Measurements from ENCODE around the gene MUC4. TPM values are rescaled to one million over a fixed set of nuclear protein-coding genes. Genes with fewer than 3 reads are reported as not detected.

Gene MUC4, protein sequence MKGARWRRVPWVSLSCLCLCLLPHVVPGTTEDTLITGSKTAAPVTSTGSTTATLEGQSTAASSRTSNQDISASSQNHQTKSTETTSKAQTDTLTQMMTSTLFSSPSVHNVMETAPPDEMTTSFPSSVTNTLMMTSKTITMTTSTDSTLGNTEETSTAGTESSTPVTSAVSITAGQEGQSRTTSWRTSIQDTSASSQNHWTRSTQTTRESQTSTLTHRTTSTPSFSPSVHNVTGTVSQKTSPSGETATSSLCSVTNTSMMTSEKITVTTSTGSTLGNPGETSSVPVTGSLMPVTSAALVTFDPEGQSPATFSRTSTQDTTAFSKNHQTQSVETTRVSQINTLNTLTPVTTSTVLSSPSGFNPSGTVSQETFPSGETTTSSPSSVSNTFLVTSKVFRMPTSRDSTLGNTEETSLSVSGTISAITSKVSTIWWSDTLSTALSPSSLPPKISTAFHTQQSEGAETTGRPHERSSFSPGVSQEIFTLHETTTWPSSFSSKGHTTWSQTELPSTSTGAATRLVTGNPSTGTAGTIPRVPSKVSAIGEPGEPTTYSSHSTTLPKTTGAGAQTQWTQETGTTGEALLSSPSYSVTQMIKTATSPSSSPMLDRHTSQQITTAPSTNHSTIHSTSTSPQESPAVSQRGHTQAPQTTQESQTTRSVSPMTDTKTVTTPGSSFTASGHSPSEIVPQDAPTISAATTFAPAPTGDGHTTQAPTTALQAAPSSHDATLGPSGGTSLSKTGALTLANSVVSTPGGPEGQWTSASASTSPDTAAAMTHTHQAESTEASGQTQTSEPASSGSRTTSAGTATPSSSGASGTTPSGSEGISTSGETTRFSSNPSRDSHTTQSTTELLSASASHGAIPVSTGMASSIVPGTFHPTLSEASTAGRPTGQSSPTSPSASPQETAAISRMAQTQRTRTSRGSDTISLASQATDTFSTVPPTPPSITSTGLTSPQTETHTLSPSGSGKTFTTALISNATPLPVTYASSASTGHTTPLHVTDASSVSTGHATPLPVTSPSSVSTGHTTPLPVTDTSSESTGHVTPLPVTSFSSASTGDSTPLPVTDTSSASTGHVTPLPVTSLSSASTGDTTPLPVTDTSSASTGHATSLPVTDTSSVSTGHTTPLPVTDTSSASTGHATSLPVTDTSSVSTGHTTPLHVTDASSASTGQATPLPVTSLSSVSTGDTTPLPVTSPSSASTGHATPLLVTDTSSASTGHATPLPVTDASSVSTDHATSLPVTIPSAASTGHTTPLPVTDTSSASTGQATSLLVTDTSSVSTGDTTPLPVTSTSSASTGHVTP (N-terminal part only)
- total RNA-seq = not detected

DNA sequence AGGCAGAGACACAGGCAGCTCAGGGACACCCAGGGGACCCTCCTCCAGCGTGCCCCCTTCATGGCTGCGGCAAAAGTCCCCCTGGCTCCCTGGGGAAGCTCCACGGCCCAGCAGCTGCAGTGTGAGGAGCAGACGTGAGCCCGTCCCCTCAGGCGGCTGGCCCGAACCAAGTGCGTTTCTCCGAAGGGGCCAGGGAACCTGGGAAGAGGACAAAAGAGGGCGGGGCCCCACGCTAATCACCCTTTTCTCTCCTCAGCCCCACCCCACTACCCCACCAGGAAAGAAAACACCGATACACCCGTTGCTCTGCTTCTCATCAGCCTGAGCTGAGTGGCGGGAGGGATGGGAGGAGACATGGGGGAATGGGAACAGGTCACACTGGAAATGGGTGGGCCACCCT lies at the start of gene MUC4:
Gene MUC4, minus strand, starts transcription at position 174 of the 400 bp plus-strand sequence. Its CDS starts 112 bp downstream, at position 62.
- Histone ChIP-seq H3K36me3 (no peaks in the 10 kb centered on the region), H3K4me3 (no peak within 1 kb of the TSS), H3K4me1 (no peaks in the 10 kb centered on the region), H3K27ac (no peak within 1 kb of the TSS), H3K27me3 (peaks cover 0 to 30% of the 10 kb centered on the region in 2 donors), H3K9me3 (no peaks in the 10 kb centered on the region)
- DNase-seq (ENCODE audit: low spot score in 2 of 2) = no peak
- WGBS, 2 donors = 25 to 38% methylated on average over 13 to 14 of the region's 14 CpGs
- TF ChIP-seq POLR2A (IDR thresholded peaks at IDR 0.05) (no peak), EP300 (IDR thresholded peaks at IDR 0.05) (no peak)
- TF ChIP-seq, protein P1, sequence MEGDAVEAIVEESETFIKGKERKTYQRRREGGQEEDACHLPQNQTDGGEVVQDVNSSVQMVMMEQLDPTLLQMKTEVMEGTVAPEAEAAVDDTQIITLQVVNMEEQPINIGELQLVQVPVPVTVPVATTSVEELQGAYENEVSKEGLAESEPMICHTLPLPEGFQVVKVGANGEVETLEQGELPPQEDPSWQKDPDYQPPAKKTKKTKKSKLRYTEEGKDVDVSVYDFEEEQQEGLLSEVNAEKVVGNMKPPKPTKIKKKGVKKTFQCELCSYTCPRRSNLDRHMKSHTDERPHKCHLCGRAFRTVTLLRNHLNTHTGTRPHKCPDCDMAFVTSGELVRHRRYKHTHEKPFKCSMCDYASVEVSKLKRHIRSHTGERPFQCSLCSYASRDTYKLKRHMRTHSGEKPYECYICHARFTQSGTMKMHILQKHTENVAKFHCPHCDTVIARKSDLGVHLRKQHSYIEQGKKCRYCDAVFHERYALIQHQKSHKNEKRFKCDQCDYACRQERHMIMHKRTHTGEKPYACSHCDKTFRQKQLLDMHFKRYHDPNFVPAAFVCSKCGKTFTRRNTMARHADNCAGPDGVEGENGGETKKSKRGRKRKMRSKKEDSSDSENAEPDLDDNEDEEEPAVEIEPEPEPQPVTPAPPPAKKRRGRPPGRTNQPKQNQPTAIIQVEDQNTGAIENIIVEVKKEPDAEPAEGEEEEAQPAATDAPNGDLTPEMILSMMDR (IDR thresholded peaks at IDR 0.05) = no peak

DNA sequence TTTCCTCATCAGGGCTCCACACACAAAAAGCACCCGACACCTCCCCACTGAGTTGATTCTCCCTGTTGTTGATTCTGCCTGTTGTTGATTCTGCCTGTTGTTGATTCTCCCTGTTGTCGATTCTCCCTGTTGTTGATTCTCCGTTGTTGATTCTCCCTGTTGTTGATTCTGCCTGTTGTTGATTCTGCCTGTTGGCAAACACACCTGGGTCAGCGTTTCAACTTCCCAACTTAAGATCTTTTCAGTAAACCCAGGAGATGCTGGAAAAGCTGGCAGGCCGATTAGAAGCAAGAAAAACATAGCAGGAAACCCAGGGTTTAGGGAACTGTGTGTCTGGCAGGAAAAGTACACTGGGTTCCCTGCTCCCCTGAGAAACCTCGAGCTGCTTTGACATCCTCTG lies 48.7 kb upstream of the MUC4 start:
- TF ChIP-seq EP300 (IDR thresholded peaks at IDR 0.05) (no peak), POLR2A (IDR thresholded peaks at IDR 0.05) (no peak)
- TF ChIP-seq, protein P1 (IDR thresholded peaks at IDR 0.05) = no peak
- H3K9me3 ChIP-seq = no peaks in the 10 kb centered on the region
- no peaks in the 10 kb centered on the region for H3K27me3 ChIP-seq
- peaks cover 0 to 8% (median 0%) of the 10 kb centered on the region in 3 donors for H3K36me3 ChIP-seq
- no peak overlapping the region for H3K4me3 ChIP-seq
- H3K4me1 ChIP-seq = peaks cover 0 to 20% (median 12%) of the 10 kb centered on the region in 4 donors
- whole genome bisulfite sequencing, 2 donors = 62 to 74% methylated on average over 6 of the region's 6 CpGs
- H3K27ac ChIP-seq = no peak overlapping the region
- DNase-seq (ENCODE audit: low spot score in 2 of 2) = no peak

DNA sequence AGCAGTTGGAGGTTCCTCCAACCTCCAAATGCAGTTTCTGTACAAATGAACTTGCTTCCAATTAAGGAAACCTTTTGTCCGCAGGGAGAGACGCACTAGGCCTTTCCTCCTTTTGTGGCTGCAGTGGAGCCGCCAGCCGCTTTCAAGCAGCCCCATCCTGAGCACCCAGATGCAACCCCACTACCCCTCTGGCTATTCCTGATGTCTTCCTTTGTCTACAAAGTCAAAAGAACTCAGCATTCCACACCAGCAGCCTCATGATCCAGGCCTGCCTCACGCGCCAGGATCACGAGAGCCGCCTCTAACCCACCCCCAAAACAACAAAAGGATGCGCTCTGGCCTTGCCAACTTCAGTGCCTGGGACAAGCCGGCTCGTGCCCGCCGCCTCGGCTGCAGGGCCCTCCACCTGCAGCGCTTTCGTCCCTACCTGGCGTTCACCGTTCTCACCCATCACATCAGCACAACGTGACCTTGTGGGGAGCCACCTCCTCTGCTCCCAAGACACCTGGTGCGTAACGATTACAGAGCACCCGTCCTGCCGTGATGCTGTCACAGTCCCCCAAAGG lies 48.2 kb upstream of the MUC4 start:
- no peaks in the 10 kb centered on the region for H3K9me3 ChIP-seq
- no peak for DNase-seq (ENCODE audit: low spot score in 2 of 2)
- H3K4me3 ChIP-seq = no peak overlapping the region
- H3K27me3 ChIP-seq = no peaks in the 10 kb centered on the region
- H3K27ac ChIP-seq = no peak overlapping the region
- no peak for TF ChIP-seq POLR2A (IDR thresholded peaks at IDR 0.05)
- TF ChIP-seq, protein P1 (IDR thresholded peaks at IDR 0.05) = no peak
- no peak for TF ChIP-seq EP300 (IDR thresholded peaks at IDR 0.05)
- WGBS, 2 donors = 79 to 82% methylated on average over 23 of the region's 23 CpGs
- peaks cover 0 to 20% (median 12%) of the 10 kb centered on the region in 4 donors for H3K4me1 ChIP-seq
- H3K36me3 ChIP-seq = peaks cover 0 to 6% (median 0%) of the 10 kb centered on the region in 3 donors

DNA sequence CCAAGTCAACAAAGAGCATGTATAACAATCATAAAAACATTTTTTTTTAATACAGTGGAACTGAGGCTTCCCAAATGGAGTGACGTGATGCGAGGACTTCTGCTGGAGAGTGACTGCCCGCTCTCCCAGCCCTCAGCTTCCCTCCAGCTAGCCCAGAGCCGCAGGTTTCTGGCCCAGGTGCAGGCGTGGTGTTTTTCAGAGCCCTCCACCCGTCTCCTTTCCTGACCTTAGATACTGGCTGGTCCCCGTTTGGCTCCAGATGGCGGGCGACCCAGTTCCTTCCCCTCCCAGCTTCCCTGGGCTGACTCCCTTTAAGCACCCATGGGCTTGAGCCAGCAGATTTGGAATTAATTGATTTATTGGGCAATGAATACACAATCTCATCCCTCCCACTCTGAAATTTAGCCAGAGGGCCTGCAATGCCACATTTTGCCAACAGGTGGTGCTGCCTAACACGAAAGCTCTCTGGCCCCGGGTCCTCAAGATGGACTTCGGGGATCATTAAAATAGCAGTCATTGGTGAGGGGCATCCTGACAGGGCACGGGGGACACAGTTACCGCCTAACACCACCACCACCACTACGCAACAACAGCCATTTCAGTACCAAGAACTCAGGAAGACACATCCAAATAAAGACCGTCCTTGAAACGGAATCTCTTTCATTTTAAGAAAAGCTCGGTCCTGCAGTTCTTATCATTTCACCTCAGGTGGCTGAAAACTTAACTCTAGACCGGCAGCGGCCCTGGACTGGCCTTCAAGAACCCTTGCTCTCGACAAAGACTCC lies 47.5 kb upstream of the MUC4 start:
- DNase-seq (ENCODE audit: low spot score in 2 of 2) = peak; percentile 62 to 91
- peaks cover 0 to 6% (median 0%) of the 10 kb centered on the region in 3 donors for H3K36me3 ChIP-seq
- no peaks in the 10 kb centered on the region for H3K27me3 ChIP-seq
- H3K27ac ChIP-seq = no peak overlapping the region
- WGBS, 2 donors = 20 to 25% methylated on average over 19 to 21 of the region's 21 CpGs
- TF ChIP-seq, protein P1 (IDR thresholded peaks at IDR 0.05) = peak; percentile 87 to 100 (median 96)
- TF ChIP-seq EP300 (IDR thresholded peaks at IDR 0.05) = no peak
- TF ChIP-seq POLR2A (IDR thresholded peaks at IDR 0.05) = no peak
- H3K4me3 ChIP-seq = peak overlapping the region in 1 of 4 donors; percentile 24
- H3K9me3 ChIP-seq = no peaks in the 10 kb centered on the region
- H3K4me1 ChIP-seq = peaks cover 0 to 20% (median 12%) of the 10 kb centered on the region in 4 donors
